ENCODE measurements around the gene PRKCG.
"Not testable (repeated sequence)": the region's sequence is repeated elsewhere in the genome, so short reads cannot be mapped to it uniquely, and the experiment has no call there.

Gene PRKCG

DNA sequence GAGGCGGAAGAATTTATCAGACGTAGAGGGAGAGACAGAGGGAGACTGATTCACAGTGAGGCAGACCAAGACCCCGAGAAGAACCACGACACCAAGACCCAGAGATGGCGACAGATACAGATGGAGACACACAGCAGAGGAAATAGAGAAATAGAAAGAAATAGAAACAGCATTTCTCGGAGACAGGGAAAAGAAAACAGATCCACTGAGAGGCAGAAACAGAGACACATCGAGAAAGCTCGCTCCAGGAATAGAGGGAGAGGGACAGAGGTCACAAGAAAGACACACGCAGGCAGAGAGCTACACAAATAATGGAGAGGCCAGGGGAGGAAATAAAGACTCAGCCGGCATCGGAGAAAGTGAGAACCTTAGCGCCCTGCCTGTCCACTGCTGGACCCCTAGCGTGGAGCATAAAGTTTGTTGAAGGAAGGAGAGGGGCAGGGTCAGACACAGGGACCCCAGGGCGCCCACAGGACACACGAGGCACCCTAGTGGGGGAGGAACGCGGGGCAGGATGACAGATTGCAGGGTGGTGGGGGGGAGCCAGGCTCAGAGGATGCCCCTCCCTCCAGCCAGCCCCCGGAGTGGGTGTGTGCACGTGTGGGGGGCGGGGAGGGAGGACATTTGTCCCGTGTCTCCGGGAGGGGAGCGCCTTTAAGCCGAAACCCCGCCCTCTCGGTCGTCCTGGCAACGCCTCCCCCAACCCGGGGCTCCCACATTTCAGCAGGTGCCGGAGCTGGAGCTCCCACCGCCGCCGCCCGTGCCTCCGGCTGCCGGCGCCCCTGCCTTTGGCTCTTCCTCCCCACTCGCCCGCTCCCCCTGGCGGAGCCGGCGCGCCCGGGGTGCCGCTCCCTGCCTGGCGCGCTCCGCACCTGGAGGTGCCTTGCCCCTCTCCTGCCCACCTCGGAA is at the start of gene PRKCG:
Gene PRKCG (plus strand): TSS at position 716 of the 909 bp plus-strand sequence. CDS start 298 bp downstream, outside the sequence.
- no peak for DNase-seq (ENCODE audit: low read depth)
- TF ChIP-seq, protein P1, sequence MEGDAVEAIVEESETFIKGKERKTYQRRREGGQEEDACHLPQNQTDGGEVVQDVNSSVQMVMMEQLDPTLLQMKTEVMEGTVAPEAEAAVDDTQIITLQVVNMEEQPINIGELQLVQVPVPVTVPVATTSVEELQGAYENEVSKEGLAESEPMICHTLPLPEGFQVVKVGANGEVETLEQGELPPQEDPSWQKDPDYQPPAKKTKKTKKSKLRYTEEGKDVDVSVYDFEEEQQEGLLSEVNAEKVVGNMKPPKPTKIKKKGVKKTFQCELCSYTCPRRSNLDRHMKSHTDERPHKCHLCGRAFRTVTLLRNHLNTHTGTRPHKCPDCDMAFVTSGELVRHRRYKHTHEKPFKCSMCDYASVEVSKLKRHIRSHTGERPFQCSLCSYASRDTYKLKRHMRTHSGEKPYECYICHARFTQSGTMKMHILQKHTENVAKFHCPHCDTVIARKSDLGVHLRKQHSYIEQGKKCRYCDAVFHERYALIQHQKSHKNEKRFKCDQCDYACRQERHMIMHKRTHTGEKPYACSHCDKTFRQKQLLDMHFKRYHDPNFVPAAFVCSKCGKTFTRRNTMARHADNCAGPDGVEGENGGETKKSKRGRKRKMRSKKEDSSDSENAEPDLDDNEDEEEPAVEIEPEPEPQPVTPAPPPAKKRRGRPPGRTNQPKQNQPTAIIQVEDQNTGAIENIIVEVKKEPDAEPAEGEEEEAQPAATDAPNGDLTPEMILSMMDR (conservative IDR thresholded peaks at IDR 0.05; ENCODE audit: low read depth, low read length): peak; percentile 36
- H3K4me3 ChIP-seq (ENCODE audit: low read depth, low read length): peak within 1 kb of the TSS; percentile 1

DNA sequence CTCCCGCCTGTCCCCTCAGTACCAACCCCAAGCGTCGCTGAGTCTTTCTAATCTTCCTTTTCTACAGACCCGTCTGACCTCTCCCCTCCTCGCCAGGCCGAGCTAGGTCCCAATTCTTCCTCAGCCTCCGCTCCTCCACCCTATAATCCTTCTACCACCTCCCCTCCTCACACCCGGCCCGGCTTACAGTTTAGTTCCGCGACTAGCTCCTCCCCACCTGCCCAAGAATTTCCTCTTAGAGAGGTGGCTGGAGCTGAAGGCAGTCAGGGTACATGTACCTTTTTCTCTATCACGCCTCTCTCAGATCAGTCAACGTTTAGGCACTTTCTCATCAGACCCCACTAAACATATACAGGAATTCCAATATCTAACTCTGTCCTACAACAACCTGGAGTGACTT is 49.1 kb upstream of the PRKCG start:
- DNase-seq (ENCODE audit: low read depth): not testable (repeated sequence)

DNA sequence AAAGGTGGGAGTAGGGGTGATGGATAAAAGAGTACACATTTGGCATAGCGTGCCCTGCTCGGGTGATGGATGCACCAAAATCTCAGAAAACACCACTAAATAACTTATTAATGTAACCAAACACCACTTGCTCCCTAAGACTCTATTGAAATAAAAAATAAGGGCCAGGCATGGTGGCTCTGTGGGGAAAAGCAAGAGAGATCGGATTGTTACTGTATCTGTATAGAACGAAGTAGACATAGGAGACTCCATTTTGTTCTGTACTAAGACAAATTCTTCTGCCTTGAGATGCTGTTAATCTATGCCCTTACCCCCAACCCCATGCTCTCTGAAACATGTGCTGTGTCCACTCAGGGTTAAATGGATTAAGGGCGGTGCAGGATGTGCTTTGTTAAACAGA is 43.6 kb upstream of the PRKCG start:
- not testable (repeated sequence) for DNase-seq (ENCODE audit: low read depth); H3K4me3 ChIP-seq (ENCODE audit: low read depth, low read length)

More for the DNA sequence above, 49.1 kb upstream of the PRKCG start:
- not testable (repeated sequence) for H3K4me3 ChIP-seq (ENCODE audit: low read depth, low read length)

GRCh38 chr19:53840241-53840640 is 41.8 kb upstream of the PRKCG start:
- DNase-seq (ENCODE audit: low read depth); H3K4me3 ChIP-seq (ENCODE audit: low read depth, low read length): not testable (repeated sequence)

DNA sequence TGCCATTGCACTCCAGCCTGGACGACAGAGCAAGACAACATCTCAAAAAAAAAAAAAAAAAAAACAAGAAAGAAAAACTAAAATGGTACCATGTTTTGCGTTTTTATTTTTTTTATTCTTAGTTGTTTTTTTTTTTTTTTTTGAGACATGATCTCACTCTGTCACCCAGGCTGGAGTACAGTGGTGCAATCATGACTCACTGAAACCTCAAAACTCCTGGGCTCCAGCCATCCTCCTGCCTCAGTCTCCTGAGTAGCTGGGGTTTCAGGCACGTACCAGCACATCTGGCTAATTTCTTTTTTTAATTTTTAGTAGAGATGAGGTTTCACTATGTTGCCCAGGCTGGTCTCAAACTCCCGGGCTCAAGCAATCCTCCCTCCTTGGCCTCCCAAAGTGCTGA is 41.1 kb upstream of the PRKCG start:
- peak; percentile 92 for DNase-seq (ENCODE audit: low read depth)
- not testable (repeated sequence) for H3K4me3 ChIP-seq (ENCODE audit: low read depth, low read length)

DNA sequence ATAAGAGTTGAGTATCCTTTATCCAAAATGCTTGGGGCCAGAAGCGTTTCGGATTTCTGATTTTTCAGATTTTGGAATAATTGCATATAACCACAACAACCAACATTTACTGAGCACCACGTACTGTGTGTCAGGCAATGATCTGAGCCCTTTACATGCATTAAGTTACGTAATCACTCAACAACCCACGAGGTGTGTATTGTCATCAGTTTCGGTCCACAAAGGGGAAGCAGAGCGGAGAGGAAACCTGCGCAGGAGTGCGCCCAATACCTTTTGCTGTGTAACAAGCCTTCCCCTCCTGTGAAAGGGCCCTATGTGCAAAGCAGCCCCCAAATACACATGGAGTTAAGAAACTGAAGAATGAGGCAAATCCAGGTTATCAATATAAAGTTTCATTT is 37.1 kb upstream of the PRKCG start:
- DNase-seq (ENCODE audit: low read depth): no peak
- H3K4me3 ChIP-seq (ENCODE audit: low read depth, low read length): no peak overlapping the region
- TF ChIP-seq, protein P1 (conservative IDR thresholded peaks at IDR 0.05; ENCODE audit: low read depth, low read length): no peak

GRCh38 chr19:53847555-53847954 is 34.4 kb upstream of the PRKCG start:
- H3K4me3 ChIP-seq (ENCODE audit: low read depth, low read length): no peak overlapping the region
- no peak for DNase-seq (ENCODE audit: low read depth)
- TF ChIP-seq, protein P1 (conservative IDR thresholded peaks at IDR 0.05; ENCODE audit: low read depth, low read length): no peak

GRCh38 chr19:53849237-53849676 is 32.7 kb upstream of the PRKCG start:
- TF ChIP-seq, protein P1 (conservative IDR thresholded peaks at IDR 0.05; ENCODE audit: low read depth, low read length): no peak
- DNase-seq (ENCODE audit: low read depth): peak; percentile 72
- peak overlapping the region; percentile 5 for H3K4me3 ChIP-seq (ENCODE audit: low read depth, low read length)

DNA sequence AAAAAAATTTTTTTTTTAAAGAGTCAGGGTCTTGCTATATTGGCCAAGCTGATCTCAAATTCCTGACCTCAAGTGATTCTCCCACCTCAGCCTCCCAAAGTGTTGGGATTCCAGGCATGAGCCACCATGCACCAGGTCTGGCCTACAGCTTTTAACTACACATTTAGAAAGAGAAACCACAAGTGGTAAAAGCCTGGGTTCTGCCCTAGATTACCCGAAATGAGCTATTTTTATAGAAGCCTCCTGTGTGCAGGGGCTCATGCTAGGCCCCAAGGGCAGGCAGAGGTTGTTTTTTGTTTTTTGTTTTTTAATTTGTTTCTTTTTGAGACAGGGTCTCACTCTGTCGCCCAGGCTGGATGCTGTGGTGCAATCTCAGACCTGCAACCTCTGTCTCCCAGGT is 28.3 kb upstream of the PRKCG start:
- no peak overlapping the region for H3K4me3 ChIP-seq (ENCODE audit: low read depth, low read length)
- TF ChIP-seq, protein P1 (conservative IDR thresholded peaks at IDR 0.05; ENCODE audit: low read depth, low read length): no peak
- no peak for DNase-seq (ENCODE audit: low read depth)
